ENCODE data around the gene ANGPTL1.
A peak's percentile ranks its signal among the peaks of the same experiment; 100 is the strongest.

The ANGPTL1 gene

DNA sequence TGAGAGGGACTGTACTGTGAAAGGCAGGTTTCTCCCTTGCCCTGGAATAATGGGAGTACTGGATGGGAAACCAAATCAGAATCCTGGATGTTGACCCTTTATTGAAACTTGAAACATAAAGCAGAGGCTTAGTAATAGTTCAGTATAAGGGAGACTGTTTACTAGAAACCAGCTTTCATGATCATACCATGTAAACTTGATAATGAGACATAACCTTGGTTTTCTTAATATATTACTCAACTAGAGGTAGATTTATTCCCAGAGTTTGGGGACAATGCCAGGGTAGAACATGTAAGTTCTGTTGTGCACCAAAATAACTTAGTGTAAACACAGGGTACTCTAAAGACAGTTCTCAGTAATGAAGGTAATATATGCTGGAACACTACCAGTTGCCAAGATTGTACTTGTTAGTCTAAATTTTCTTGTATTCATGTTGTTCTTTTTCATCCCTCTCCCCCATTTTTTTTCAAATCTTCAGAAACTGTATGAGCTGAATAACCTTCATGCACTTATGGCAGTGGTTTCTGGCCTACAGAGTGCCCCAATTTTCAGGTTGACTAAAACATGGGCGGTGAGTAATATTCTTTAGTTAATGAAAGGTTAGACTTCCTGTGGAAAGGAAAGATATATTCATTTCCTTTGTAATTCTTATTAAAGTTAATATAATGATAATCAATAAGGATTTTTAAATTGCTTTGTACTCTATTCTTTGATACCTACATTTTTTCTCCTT, 49.6 kb downstream of the ANGPTL1 start:
- Histone ChIP-seq H3K4me3 (ENCODE audit: extremely low read depth, insufficient read depth, low read length, poor library complexity, severe bottlenecking) (no peak overlapping the region), H3K9me3 (ENCODE audit: control insufficient read depth, low read length) (no peaks in the 10 kb centered on the region), H3K4me1 (ENCODE audit: control insufficient read depth, insufficient read depth, low read length, poor library complexity, severe bottlenecking) (no peaks in the 10 kb centered on the region), H3K27ac (ENCODE audit: low read depth, low read length, severe bottlenecking) (no peak overlapping the region), H3K36me3 (ENCODE audit: control insufficient read depth, insufficient read depth, low read length) (no peaks in the 10 kb centered on the region)
- no CpG with 5 or more reads among the region's 1 CpG for WGBS, 2 experiments (ENCODE audit: insufficient coverage in 2 of 2)

DNA sequence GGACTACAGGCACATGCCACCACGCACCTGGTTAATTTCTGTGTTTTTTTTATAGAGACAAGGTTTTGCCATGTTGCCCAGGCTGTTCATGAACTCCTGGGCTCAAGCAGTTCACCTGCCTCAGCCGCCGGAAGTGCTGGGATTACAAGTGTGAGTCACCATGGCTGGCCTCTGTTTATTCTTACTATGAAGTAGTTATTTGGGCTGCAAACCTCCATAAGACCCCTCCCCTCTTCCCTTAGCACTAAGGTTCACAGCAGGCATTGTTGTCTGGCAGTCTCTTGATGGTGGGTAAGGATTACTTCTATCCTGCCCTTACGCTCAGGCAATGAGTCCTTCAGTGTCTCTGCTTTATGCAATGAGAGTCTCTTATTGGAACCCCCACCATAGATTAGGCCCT, 51.8 kb downstream of the ANGPTL1 start:
- Histone ChIP-seq H3K9me3 (ENCODE audit: control insufficient read depth, low read length) (no peaks in the 10 kb centered on the region), H3K4me3 (ENCODE audit: extremely low read depth, insufficient read depth, low read length, poor library complexity, severe bottlenecking) (no peak overlapping the region), H3K4me1 (ENCODE audit: control insufficient read depth, insufficient read depth, low read length, poor library complexity, severe bottlenecking) (no peaks in the 10 kb centered on the region), H3K27ac (ENCODE audit: low read depth, low read length, severe bottlenecking) (no peak overlapping the region), H3K36me3 (ENCODE audit: control insufficient read depth, insufficient read depth, low read length) (peaks cover 4% of the 10 kb centered on the region)
- 100% methylated on average over 1 of the region's 4 CpGs for WGBS, 2 experiments (ENCODE audit: insufficient coverage in 2 of 2)

DNA sequence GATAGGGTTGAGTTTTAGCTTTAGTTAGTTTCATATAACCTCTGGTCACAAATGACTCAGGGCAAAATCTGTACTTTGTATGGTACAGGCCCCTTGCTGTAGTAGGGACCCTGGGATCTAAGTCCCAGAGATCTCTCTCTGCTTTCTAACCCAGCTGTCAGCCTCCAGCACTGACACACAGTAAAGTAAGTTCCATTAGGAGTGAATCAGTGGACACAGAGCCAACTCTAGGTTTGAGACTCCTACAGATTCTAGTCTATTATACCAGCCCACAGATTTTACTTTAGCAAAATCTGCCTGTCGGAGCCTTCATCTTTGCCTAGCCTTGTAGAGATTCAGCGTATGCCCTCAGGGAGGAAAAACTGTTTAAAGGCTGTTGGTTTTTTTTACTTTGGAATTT, 52.5 kb downstream of the ANGPTL1 start:
- WGBS, 2 experiments (ENCODE audit: insufficient coverage in 2 of 2): 79% methylated on average over 2 of the region's 2 CpGs; no CpG with 5 or more reads in 1 of the 2 experiments
- peak overlapping the region; percentile 36 for H3K27ac ChIP-seq (ENCODE audit: low read depth, low read length, severe bottlenecking)

DNA sequence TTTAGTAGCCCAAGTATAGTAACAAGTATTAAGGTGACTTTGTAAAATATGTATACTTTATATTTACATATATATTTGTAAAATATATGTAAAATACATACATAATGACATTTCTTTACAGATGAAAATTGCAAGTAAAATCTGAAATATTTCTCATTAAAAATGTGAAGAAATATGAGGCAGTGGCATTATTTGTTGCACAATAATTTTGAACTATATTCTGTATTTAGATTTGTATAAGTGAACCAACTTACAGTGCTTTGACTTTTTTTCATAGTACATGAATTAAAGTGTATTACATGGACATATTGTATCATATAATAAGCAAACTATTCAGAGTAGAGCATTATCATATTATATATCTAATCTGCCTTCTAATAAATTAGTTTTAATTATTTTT, 60.3 kb downstream of the ANGPTL1 start:
- Histone ChIP-seq H3K27ac (ENCODE audit: low read depth, low read length, severe bottlenecking) (no peak overlapping the region), H3K4me1 (ENCODE audit: control insufficient read depth, insufficient read depth, low read length, poor library complexity, severe bottlenecking) (no peaks in the 10 kb centered on the region), H3K9me3 (ENCODE audit: control insufficient read depth, low read length) (no peaks in the 10 kb centered on the region), H3K36me3 (ENCODE audit: control insufficient read depth, insufficient read depth, low read length) (peaks cover 11% of the 10 kb centered on the region), H3K4me3 (ENCODE audit: extremely low read depth, insufficient read depth, low read length, poor library complexity, severe bottlenecking) (no peak overlapping the region)

More for the DNA sequence above, 52.5 kb downstream of the ANGPTL1 start:
- H3K4me1 ChIP-seq (ENCODE audit: control insufficient read depth, insufficient read depth, low read length, poor library complexity, severe bottlenecking): no peaks in the 10 kb centered on the region
- H3K9me3 ChIP-seq (ENCODE audit: control insufficient read depth, low read length): no peaks in the 10 kb centered on the region
- H3K36me3 ChIP-seq (ENCODE audit: control insufficient read depth, insufficient read depth, low read length): peaks cover 4% of the 10 kb centered on the region
- no peak overlapping the region for H3K4me3 ChIP-seq (ENCODE audit: extremely low read depth, insufficient read depth, low read length, poor library complexity, severe bottlenecking)

DNA sequence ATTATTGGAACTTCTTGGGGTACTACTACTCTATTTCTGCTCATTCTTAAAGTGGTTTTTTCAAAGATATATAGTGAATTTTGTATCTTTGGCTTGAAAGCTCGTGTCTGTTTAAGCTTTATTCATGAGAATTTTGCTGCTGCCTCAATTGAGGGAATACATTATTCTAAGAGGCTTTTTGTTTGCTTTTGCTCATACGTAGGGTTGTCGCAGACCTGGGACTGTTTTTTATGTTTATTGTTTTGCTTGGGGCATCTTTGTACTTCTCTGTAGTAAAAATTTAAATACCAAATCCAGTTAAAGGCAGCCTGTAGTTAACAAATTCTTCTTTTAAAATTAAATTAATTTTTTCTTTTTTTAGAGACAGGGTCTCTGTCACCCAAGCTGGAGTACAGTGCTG, 62.3 kb downstream of the ANGPTL1 start:
- 88% methylated on average over 1 of the region's 3 CpGs; no CpG with 5 or more reads in 1 of the 2 experiments for WGBS, 2 experiments (ENCODE audit: insufficient coverage in 2 of 2)

DNA sequence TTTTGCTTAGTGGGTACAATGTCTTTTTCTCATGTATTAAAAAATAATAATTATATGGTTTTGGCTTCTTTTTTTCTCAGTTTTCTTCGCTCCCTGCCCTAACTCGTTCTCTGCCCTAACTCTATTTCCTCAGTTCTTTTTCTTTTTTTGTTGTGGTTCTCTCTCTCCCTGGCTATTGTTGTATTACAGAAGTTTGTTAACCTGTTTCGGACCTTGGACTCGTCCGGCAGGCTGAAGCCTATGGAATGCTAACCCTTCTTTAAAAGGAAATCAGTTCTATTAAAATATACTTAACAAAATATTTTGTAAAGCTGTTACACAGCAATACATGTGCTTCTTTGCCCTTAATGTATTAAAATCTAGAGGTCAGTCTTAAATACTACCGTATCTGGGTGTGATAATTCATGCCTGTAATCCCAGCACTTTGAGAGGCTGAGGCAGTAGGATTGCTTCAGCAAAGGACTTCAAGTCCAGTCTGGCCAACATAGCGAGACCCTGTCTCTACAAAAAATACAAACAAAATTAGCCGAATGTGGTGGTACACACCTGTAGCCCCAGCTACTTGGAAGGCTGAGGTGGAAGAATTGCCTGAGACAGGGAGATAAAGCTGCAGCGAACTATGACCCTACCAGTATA, 64.1 kb downstream of the ANGPTL1 start:
- 85 to 92% methylated on average over 2 of the region's 9 CpGs for WGBS, 2 experiments (ENCODE audit: insufficient coverage in 2 of 2)
- Histone ChIP-seq H3K27ac (ENCODE audit: low read depth, low read length, severe bottlenecking) (no peak overlapping the region), H3K4me3 (ENCODE audit: extremely low read depth, insufficient read depth, low read length, poor library complexity, severe bottlenecking) (no peak overlapping the region), H3K36me3 (ENCODE audit: control insufficient read depth, insufficient read depth, low read length) (peaks cover 8% of the 10 kb centered on the region), H3K9me3 (ENCODE audit: control insufficient read depth, low read length) (no peaks in the 10 kb centered on the region), H3K4me1 (ENCODE audit: control insufficient read depth, insufficient read depth, low read length, poor library complexity, severe bottlenecking) (no peaks in the 10 kb centered on the region)

More for the DNA sequence above, 62.3 kb downstream of the ANGPTL1 start:
- H3K4me3 ChIP-seq (ENCODE audit: extremely low read depth, insufficient read depth, low read length, poor library complexity, severe bottlenecking): no peak overlapping the region
- H3K36me3 ChIP-seq (ENCODE audit: control insufficient read depth, insufficient read depth, low read length): peaks cover 8% of the 10 kb centered on the region
- no peaks in the 10 kb centered on the region for H3K9me3 ChIP-seq (ENCODE audit: control insufficient read depth, low read length)
- no peak overlapping the region for H3K27ac ChIP-seq (ENCODE audit: low read depth, low read length, severe bottlenecking)
- no peaks in the 10 kb centered on the region for H3K4me1 ChIP-seq (ENCODE audit: control insufficient read depth, insufficient read depth, low read length, poor library complexity, severe bottlenecking)

DNA sequence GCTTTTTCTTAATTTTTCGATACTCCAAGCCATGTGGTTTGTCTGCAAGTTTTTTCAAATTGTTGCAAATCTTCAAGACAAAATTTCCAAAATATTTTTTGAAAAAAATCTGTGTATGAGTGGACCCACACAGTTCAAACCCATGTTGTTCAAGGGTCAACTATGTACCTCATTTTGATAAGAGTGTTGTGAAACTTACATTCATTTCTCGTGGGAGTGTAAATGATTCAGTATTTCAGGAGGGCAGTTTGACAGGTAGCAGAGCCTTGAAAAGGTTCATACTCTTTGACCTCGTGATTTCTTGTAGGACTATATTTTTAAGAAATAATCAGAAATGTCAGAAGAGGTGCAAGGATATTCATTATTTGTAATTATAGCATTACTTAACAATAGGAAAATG, 68.0 kb downstream of the ANGPTL1 start:
- 86% methylated on average over 1 of the region's 3 CpGs; no CpG with 5 or more reads in 1 of the 2 experiments for WGBS, 2 experiments (ENCODE audit: insufficient coverage in 2 of 2)
- no peak overlapping the region for H3K4me3 ChIP-seq (ENCODE audit: extremely low read depth, insufficient read depth, low read length, poor library complexity, severe bottlenecking)
- H3K4me1 ChIP-seq (ENCODE audit: control insufficient read depth, insufficient read depth, low read length, poor library complexity, severe bottlenecking): no peaks in the 10 kb centered on the region
- no peak overlapping the region for H3K27ac ChIP-seq (ENCODE audit: low read depth, low read length, severe bottlenecking)
- H3K36me3 ChIP-seq (ENCODE audit: control insufficient read depth, insufficient read depth, low read length): peaks cover 8% of the 10 kb centered on the region
- H3K9me3 ChIP-seq (ENCODE audit: control insufficient read depth, low read length): no peaks in the 10 kb centered on the region
